Measurements from ENCODE around the gene ALCAM.
"Not testable (repeated sequence)": the region's sequence is repeated elsewhere in the genome, so short reads cannot be mapped to it uniquely, and the experiment has no call there.

ALCAM gene

DNA sequence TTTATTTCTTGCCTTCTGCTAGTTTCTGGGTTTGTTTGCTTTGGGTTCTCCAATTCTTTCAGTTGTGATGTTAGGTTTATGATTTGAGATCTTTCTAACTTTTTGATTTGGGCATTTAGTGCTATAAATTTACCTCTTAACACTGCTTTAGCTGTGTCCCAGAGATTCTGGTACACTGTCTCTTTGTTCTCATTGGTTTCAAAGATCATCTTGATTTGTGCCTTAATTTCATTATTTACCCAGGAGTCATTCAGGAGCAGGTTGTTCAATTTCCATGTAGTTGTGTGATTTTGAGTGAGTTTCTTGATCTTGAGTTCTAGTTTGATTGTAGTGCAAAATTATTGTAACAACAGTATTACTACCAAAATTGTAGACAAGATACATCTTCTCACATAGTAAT, 25.9 kb downstream of the ALCAM start:
- DNase-seq: not testable (repeated sequence)

DNA sequence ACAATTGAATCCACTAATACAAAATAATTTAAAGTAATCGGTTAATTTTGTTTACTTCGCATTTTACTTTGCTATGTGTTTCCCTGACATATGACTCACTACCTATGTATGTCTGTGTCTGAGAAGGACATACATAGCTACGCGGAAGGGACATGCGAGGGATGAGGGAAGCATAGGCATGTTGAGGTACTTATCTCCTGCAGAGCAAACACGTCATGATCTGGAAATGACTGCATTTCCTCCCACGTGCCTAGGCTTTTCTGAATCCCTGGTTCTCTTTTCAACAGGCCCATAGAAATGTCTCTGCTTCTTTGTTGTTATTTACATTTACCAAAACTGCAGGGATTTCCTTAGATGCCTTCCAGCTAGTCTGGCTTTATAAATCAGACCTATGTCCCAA, 27.5 kb downstream of the ALCAM start:
- DNase-seq: no peak

- DNase-seq: no peak
Observed at GRCh38 chr3:105397974-105398373, 31.3 kb downstream of the ALCAM start.

GRCh38 chr3:105398437-105398836, 31.7 kb downstream of the ALCAM start:
- DNase-seq: no peak

- no peak for DNase-seq
Observed at GRCh38 chr3:105399062-105399461, 32.4 kb downstream of the ALCAM start.

GRCh38 chr3:105399611-105400010, 32.9 kb downstream of the ALCAM start:
- no peak for DNase-seq

DNA sequence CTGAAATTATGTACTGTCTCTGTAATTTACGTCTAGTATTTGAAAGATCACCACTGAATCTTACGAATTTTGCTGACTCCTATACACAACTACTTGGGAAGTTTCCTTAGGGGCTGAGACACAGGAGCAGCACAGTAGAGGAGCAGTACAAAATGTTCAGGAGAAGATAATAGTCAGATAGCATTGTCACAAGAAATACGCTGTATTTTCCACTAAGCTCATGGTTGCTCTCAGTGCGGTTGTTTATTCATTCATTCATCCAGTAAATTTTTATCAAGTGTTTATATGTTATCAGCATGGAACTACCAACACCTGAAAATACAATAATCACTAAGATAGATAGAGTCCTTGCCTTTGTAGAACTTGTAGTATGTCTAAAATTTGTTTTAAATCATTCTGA, 34.5 kb downstream of the ALCAM start:
- no peak for DNase-seq

DNA sequence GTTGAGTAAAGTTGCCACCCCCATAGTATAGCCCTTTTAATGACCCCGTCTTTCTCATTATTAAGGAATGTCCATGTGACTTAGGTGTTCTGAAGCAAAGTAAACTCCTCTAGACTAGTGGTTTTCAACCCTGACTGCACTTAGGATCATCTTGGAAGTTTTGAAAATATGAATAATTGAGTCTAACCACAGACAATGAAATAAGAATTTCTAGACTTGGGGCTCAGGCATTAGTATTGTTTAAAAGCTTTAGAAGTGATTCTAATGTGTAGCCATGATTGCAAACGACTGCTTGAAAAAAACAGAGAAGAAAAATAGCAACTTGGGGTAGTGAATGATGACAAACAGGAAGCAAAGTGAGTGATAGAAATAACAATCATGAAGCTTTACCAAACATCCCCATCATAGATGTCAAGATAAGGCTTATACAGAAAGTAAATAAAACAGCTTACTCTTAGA, 35.0 kb downstream of the ALCAM start:
- no peak for DNase-seq

DNA sequence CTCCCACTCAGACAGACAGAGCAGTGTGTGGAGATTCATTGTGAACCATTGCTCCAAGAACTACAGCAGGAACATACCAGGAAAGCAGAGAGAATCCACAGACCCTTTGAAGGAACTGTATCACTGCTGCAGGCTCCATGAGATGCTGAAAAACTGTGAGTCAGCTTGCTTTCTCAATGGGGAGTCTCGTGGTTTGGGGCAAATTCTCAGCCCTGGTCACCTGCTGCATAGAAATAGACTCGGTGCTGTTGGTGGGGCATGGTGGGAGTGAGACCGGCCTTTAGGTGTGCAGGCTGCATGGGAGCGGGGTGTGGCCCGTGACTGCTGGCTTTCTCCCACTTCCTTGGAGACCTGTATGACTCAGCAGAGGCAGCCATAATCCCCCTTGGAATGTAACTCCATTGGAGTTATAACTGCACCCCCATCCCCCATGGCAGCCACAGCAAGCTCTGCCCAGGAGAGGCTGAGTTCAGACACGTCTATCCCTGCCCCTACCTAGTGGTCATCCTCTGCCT, 35.6 kb downstream of the ALCAM start:
- DNase-seq: no peak

- not testable (repeated sequence) for DNase-seq
Observed at GRCh38 chr3:105403034-105403433, 36.3 kb downstream of the ALCAM start.

DNA sequence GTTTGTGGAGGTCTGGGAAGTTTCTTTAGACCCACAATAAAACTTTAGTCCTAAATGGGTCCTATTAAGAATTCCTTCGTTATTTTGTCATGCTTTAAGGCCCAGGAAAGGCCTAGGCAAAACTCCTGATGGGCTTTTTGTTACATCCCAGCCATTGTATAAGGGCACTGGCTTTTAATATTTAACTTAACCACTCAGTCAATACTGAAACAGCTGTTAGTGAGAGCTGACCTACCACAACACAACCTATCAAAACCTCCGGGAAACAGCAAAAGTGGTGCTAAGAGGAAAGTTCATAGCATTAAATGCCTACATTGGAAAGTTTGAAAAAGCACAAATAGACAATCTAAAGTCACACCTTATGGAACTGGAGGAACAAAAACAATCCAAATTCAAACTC, 39.6 kb downstream of the ALCAM start:
- no peak for DNase-seq

DNA sequence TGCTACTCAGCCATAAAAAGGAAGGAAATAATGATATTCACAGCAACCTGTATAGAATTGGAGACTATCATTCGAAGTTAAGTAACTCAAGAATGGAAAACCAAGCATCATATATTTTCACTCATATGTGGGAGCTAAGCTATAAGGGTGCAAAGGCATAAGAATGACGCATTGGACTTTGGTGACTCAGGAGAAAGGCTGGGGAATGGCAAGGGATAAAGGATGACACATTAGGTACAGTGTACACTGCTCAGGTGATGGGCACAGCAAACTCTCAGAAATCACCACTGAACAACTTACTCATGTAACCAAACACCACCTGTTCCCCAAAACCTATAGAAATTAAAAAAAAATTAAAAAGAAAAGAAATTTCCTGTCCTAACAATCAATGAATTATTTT, 42.7 kb downstream of the ALCAM start:
- no peak for DNase-seq

DNA sequence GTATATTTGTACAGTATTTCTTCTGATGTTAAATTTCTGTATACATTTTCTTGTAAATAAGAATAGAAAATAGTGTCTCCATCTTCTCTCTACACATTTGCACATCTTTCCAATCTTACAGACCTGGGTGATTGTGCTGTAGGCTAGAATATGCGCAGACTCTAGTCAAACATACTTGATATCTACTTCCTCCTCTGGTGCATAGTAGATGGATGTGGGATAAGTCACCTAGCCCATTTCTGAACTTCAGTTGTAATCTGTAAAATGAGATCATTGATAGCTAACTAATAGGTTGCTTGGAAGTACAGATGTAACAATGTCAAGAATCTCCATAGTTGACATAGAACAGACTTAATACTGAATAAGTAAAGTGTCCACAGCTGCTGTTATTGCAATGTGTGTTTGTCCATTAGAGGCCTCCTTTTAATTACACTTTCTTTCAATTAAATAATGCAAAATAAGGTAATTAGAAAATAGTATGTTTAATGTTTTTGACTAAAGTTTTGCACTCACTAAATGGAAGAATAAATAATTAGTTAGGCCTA, 46.7 kb downstream of the ALCAM start:
- DNase-seq: no peak

- no peak for DNase-seq
Observed at GRCh38 chr3:105414841-105415240, 48.1 kb downstream of the ALCAM start.

DNA sequence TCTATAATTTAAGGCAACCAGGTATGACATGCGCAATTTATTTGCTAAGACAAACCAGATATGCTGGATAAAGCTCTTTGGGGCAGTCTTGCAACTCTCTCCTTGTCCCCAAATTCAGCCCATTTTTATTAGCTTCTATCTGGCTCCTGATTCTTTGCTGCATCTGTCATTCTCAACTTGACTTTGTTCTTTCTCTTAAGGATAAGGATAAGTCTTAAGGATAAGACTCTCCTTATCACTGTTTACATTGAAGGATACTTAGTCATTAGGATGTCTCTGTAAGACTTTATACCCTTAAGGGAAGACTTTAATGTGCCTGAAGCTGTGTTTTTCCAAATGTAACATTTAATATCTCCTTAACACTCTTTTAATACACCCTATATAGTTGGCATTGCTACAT, 49.2 kb downstream of the ALCAM start:
- DNase-seq: no peak

DNA sequence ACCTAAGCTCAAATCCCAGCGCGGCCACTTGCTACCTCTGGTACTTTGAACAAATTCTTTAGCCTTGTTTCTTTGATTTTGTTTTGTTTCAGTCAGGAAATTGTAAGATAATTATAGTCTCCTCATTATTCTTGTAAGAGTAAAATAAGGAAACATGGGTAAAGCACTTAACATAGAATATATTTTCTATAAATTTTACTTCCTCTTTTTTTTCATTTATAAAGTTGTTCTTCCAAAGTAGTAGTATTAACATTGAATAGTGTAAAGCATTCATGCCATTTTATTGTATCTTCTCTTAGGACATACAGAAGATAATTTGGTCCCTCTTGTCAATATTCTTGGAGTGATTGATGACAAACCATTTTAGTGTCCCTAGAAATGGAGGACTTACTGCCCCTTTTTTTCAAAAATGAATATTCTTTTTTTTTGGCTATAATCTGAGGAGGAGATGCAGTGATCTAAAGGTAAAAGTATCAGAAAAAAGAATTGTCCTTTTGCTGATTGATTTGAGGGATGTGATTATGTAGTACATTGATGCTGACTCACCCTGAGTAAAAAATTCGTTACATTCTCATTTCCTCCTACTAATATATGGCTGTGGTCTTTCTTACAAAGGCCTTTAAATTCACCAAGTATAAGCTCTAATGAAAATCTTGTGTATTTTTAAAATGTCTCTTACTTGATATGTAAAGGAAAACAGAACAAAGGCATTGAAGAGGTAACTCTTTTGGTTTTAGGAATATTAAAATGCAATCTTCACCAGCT, 51.0 kb downstream of the ALCAM start:
- DNase-seq: no peak

- no peak for DNase-seq
Observed at GRCh38 chr3:105422645-105423044, 55.9 kb downstream of the ALCAM start.

- no peak for DNase-seq
Observed at GRCh38 chr3:105423397-105423796, 56.7 kb downstream of the ALCAM start.

GRCh38 chr3:105424412-105425152, 57.9 kb downstream of the ALCAM start:
- no peak for DNase-seq

GRCh38 chr3:105425153-105425502, 58.4 kb downstream of the ALCAM start:
- no peak for DNase-seq

DNA sequence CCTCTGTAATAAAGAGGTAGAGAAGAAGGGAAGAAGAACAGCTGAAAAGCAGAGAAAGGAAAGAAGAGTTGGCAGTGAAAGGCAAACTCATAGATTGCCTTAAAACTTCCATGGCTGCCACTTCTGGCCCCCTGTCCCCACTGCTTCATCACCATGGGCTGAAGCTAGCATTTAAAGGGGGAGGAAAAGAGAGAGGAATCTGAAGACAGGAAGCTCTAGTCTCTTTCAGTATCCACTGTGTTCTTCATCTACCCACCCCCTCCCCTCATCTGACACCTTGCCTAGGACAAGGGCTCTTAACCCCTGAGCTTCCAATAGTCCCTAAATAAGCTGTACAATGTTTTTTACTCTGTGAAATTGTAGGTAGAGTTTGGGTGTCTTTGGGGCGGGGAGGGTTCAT, 60.6 kb downstream of the ALCAM start:
- DNase-seq: no peak

DNA sequence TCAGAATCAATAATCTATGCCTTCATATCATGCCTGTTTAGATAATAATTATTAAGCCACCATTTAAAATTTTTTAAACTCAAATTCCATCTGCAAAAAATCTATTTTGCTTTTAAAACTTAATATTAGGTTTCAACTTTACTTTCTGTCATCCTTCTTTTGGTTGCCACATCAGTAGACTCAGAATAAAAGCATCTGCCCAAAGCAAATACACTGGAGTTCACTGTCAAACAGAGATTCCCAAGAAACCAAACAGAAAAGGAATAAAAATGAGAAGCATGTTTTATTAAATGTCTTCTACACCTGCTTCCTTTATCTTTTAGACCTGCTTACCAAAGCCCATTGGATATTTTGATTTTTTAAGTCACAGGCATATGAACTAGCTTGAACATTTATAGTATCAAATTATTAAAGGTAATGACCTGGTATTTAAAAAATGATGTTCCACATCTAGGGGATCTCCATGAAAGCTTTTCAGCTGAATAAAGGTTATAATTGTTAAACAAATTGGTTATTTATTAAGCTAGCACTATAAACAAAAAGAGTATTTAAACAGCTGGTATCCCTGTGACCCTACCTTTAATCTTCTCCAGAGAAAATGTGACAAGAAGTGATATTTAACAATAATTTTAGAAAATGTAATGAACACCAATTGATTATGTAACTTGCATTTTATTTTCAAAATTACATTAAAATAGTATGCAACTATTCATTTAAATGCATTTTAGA, 62.5 kb downstream of the ALCAM start:
- no peak for DNase-seq

- no peak for DNase-seq
Observed at GRCh38 chr3:105430455-105430854, 63.7 kb downstream of the ALCAM start.

Data from CD4-positive, alpha-beta T cell treated with Interferon alpha-2 for 1 hour (primary cell).